Measurements from ENCODE around the gene KRT33B. TPM values are rescaled to one million over a fixed set of nuclear protein-coding genes. Genes with fewer than 3 reads are reported as not detected.

The KRT33B gene
- total RNA-seq, 1 experiment from 2014 or later = not detected

DNA sequence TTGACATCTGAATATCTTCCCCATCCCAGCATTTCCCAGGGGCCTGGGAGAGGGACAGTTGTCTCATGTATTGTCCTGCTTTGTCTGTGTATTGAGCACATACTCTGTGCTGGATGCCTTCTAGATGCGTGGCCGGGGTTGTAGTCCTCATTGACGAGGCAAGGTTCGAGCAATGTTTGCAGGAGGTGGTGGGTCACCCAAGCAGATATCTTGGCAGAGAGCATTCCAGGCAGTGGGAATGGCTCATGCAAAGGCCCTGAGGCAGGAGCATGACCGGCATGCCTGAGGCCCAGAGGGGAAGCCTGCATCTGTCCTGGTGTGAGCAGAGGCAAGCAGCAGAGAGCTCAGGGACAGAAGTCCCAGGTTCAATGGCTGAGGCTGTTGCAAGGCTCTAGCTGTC lies 36.5 kb downstream of the KRT33B start:
- no peak for DNase-seq (ENCODE audit: low read depth, low spot score)
- in situ Hi-C loops (cut with HindIII; ENCODE audit: low pct_unique_long_range_greater_than_20kb, low sequenced_read_pairs) = no loop called here

DNA sequence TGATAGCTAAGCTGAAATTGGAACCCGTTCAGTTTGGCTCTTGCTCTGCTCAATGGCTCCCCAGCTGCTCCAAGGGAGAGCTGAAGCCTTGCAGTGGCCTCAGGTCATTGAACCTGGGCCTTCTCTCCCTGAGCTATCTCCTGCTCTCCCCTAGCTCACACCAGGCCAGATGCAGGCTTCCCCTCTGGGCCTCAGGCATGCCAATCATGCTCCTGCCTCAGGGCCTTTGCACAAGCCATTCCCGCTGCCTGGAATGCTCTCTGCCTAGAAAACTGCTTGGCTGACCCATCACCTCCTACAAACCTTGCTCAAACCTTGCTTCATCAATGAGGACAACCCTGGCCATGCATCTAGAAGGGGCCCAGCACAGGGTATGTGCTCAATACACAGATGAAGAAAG lies 37.4 kb downstream of the KRT33B start:
- DNase-seq (ENCODE audit: low read depth, low spot score) = no peak
- in situ Hi-C loops (cut with HindIII; ENCODE audit: low pct_unique_long_range_greater_than_20kb, low sequenced_read_pairs) = no loop called here

DNA sequence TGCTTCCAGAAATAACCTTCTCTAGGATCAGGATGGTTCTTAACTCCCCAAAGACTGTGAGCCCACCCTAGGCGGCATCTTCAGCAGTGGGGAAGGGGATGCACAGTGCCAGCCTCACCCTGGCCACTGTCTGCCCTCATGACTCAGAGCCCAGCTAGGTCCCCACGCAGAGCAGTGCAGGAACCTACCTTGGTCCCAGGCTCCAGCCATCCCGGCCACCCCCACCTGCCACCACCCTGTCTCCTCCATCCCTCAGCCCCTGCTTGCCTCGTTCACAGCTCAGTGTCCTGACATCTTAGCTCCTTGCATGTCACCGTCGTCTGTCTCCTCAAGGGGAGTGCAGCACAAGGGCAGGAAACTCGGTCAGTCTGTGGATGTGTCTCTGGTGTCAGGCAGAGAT lies 38.0 kb downstream of the KRT33B start:
- in situ Hi-C loops (cut with HindIII; ENCODE audit: low pct_unique_long_range_greater_than_20kb, low sequenced_read_pairs) = no loop called here
- no peak for DNase-seq (ENCODE audit: low read depth, low spot score)

- in situ Hi-C loops (cut with HindIII; ENCODE audit: low pct_unique_long_range_greater_than_20kb, low sequenced_read_pairs) = no loop called here
- peak; percentile 77 for DNase-seq (ENCODE audit: low read depth, low spot score)
Observed at GRCh38 chr17:41329279-41329948, 40.2 kb downstream of the KRT33B start.

GRCh38 chr17:41328207-41328606 lies 41.4 kb downstream of the KRT33B start:
- DNase-seq (ENCODE audit: low read depth, low spot score) = no peak
- in situ Hi-C loops (cut with HindIII; ENCODE audit: low pct_unique_long_range_greater_than_20kb, low sequenced_read_pairs) = no loop called here

GRCh38 chr17:41327411-41328120 lies 42.0 kb downstream of the KRT33B start:
- in situ Hi-C loops (cut with HindIII; ENCODE audit: low pct_unique_long_range_greater_than_20kb, low sequenced_read_pairs) = no loop called here
- DNase-seq (ENCODE audit: low read depth, low spot score) = no peak

DNA sequence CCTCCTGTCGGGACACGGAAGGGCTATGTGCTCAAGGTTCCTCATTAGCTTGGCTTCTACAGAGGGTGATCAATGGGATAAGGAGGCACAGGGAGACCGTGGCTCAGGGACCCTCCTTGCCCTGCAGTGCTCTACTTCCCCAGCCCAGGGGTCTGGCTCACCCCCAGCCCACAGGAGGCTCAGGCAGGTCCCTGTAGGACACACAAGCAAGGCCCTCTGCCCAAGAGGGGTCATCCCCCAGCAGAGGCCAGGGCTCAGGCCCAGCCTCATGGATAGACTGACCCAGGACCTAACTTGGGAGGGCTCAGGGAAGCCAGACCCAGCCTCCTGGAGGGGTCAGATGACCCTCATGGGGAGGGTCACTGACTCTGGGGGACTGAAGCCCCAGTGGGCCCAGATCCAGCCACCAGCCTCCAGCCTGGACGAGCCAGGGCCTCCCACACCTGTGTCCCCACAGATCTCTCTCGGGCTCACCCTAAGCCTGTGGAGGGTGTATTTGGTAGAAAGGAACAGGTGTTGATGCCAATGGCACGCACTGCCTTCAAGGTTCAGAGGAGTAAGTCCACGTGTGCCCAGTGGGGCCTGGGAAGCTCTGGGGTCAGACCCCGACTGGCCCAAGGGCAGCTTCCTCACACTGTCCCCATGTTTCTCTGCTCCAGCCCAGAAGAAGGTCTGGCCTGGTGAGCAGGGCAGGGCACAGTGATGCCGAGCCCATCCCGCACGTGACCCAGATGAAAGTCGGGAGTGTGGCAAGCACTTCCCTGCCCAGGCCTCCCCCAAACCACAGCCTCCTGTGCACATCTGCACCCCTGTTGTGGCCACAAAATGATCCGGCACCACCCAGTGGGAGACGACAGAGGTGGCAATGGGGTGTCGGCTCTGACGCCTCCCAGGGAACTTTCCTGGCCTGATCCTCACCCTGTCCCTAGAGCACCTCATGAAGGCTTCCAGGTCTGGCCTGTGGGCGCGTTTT lies 43.2 kb downstream of the KRT33B start:
- in situ Hi-C loops (cut with HindIII; ENCODE audit: low pct_unique_long_range_greater_than_20kb, low sequenced_read_pairs) = no loop called here
- DNase-seq (ENCODE audit: low read depth, low spot score) = no peak

GRCh38 chr17:41325611-41326010 lies 44.0 kb downstream of the KRT33B start:
- no peak for DNase-seq (ENCODE audit: low read depth, low spot score)
- in situ Hi-C loops (cut with HindIII; ENCODE audit: low pct_unique_long_range_greater_than_20kb, low sequenced_read_pairs) = no loop called here

DNA sequence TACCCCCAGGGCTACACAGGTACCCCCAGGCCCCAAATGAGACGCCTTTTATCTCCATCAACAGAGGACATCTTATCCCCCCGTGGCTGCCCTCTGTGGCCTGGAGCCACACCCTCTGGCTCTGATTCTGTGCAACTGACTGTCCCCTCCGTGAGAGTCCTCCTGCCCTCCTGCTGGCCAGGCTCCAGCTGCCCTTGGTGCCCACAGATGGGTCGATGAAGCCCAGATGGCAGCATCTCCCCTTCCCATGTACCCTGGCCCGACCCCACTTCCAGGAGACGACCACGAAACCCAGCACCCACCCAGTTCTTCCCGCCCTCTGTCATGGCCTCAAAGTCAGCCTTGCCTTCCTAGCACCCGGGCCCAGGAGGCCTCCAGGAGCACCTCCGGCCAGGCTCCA lies 44.5 kb downstream of the KRT33B start:
- no peak for DNase-seq (ENCODE audit: low read depth, low spot score)
- in situ Hi-C loops (cut with HindIII; ENCODE audit: low pct_unique_long_range_greater_than_20kb, low sequenced_read_pairs) = no loop called here

- DNase-seq (ENCODE audit: low read depth, low spot score) = no peak
- in situ Hi-C loops (cut with HindIII; ENCODE audit: low pct_unique_long_range_greater_than_20kb, low sequenced_read_pairs) = no loop called here
Observed at GRCh38 chr17:41324180-41325075, 45.2 kb downstream of the KRT33B start.

GRCh38 chr17:41322903-41323895 lies 46.4 kb downstream of the KRT33B start:
- no peak for DNase-seq (ENCODE audit: low read depth, low spot score)
- in situ Hi-C loops (cut with HindIII; ENCODE audit: low pct_unique_long_range_greater_than_20kb, low sequenced_read_pairs) = no loop called here

- in situ Hi-C loops (cut with HindIII; ENCODE audit: low pct_unique_long_range_greater_than_20kb, low sequenced_read_pairs) = no loop called here
- peak; percentile 62 for DNase-seq (ENCODE audit: low read depth, low spot score)
Observed at GRCh38 chr17:41322094-41322902, 47.3 kb downstream of the KRT33B start.

- in situ Hi-C loops (cut with HindIII; ENCODE audit: low pct_unique_long_range_greater_than_20kb, low sequenced_read_pairs) = no loop called here
- no peak for DNase-seq (ENCODE audit: low read depth, low spot score)
Observed at GRCh38 chr17:41318231-41318630, 51.4 kb downstream of the KRT33B start.

- in situ Hi-C loops (cut with HindIII; ENCODE audit: low pct_unique_long_range_greater_than_20kb, low sequenced_read_pairs) = no loop called here
- no peak for DNase-seq (ENCODE audit: low read depth, low spot score)
Observed at GRCh38 chr17:41315814-41316445, 53.7 kb downstream of the KRT33B start.

DNA sequence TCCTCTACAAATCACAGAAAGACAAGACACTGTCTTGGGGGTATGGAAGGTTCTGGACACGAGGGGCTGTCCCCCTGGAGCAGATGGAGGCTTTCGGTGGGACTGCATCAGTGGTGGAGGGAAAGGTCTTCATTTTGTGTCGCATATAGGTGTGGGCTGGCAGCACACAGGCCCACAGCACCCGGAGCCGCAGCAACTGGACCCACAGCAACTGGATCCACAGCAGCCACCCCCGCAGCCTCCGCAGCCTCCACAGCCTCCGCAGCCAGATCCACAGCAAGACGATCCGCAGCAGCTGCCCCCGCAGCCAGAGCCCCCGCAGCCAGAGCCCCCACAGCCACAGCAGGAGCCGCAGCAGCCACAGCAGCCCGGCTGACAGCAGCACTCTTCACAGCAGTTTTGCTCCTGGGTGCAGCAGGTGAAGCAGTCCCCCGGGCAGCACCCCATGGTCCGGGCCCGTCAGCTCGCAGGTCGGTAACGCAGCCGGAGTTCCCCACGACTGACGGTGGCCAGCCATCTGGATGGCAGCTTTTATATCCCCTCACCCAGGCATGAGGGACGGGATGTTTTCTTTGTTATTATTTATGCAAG lies 54.3 kb downstream of the KRT33B start, which contains the start of gene KRTAP17-1:
KRTAP17-1 (minus strand) TSS at position 507 of the 591 bp plus-strand sequence; CDS start at position 447, 60 bp downstream.
- DNase-seq (ENCODE audit: low read depth, low spot score) = no peak
- in situ Hi-C loops (cut with HindIII; ENCODE audit: low pct_unique_long_range_greater_than_20kb, low sequenced_read_pairs) = no loop called here
